ENCODE results near the gene CFAP74.
"Not testable (repeated sequence)": the region's sequence is repeated elsewhere in the genome, so short reads cannot be mapped to it uniquely, and the experiment has no call there.

CFAP74 gene

GRCh38 chr1:1895456-1896336, 107.9 kb downstream of the CFAP74 start:
- DNase-seq (ENCODE audit: low spot score): no peak

- no peak for DNase-seq (ENCODE audit: low spot score)
Measured at GRCh38 chr1:1895060-1895418, 108.5 kb downstream of the CFAP74 start.

DNA sequence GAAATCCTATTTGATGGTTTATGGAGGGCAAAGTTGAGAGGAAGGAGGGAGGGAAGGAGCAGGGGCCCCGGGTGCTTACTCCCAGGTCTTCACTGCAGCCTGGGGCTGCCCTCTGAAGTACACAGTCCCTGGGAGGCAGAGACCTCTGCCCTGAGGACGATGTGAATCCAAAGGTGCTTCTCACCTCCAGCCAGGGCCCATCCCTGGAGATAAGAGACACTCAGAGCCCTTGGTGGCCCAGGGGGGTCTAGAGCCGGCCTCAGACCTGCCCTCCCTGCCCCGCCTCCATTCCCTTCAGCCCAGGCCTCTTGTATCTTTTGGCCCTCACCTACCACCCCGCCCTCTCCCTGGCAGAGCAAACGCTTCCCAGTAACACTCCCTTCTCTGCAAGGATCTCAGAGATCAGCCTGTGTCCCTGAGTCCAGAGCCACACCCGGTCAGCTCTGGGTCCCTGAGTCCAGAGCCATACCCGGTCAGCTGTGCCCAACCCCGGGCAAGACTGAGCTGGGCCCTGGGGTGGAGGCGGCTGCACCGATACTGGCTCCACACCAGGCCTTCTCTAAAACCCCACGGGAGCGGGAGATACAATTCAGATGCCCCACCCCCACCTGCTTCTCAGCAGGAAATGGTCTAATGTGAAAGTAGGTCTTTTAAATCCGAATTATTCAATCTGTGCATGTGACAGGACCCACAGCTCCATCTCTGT, 109.1 kb downstream of the CFAP74 start:
- no peak for DNase-seq (ENCODE audit: low spot score)

GRCh38 chr1:1893997-1894353, 109.6 kb downstream of the CFAP74 start:
- no peak for DNase-seq (ENCODE audit: low spot score)

DNA sequence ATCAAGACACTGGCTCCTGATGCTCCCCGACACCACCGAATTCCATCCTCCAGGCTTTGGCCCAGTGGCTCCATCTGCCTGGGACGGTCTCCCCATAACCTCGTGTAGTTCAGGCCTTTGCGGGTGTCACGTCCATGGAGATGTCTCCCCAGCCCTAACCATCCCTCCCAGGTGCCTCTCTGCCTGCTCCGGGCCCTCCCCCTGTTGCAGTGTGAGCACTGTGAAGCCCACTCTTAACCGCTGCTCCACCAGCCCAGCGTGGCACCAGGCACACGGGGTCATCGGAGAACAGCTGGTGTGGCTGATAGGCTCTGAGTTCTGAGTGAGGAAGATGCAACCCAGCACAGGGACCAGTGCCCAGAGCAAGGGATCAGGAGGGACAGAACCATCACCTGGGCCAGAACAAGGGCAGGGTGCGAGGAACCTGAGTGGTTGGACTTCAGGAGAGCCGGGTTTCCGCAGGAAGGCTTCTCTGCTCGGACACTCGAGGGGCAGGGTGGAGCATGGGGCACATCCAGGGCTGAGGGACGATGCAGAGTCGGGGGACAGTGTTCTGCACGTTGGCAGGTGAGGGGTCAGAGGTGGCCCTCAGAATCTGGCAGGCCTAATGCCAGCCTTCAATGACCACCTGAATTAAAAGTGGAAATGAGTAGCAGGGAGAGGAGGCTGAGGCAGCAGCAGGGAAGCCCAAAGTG, 110.1 kb downstream of the CFAP74 start:
- DNase-seq (ENCODE audit: low spot score): no peak

GRCh38 chr1:1892763-1893120, 110.8 kb downstream of the CFAP74 start:
- no peak for DNase-seq (ENCODE audit: low spot score)

DNA sequence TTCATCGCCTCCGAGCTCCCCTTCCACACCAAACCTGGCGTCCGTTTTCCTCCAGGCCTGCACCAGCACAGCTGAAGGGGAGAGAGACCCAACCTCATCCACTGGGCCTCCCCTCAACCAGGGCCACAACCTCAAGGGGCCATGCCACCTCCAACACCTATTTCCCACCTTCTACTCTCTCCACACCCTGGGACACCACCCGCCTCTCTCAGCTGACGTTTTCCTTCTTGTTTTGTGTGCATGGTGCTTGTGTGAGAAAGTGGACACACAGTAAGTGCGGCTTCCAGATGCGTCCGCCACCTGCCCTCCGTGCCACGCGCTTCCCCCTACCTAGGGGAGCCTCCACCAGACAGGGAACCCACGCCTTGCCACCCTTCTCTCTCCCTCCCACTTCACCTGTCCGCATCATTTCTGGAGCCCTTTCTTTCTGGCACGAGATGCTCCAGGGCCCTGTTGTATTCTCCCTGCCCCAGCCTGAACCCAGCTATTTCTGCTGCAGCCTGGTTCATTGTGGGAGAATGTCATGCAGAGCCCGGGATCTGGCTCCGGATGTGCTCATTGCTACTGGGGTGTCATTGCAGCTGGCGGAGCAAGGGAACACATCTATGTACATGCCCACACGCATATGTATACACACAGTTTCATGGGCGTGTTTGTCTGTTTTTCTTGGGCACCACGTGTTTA, 111.4 kb downstream of the CFAP74 start:
- DNase-seq (ENCODE audit: low spot score): no peak

DNA sequence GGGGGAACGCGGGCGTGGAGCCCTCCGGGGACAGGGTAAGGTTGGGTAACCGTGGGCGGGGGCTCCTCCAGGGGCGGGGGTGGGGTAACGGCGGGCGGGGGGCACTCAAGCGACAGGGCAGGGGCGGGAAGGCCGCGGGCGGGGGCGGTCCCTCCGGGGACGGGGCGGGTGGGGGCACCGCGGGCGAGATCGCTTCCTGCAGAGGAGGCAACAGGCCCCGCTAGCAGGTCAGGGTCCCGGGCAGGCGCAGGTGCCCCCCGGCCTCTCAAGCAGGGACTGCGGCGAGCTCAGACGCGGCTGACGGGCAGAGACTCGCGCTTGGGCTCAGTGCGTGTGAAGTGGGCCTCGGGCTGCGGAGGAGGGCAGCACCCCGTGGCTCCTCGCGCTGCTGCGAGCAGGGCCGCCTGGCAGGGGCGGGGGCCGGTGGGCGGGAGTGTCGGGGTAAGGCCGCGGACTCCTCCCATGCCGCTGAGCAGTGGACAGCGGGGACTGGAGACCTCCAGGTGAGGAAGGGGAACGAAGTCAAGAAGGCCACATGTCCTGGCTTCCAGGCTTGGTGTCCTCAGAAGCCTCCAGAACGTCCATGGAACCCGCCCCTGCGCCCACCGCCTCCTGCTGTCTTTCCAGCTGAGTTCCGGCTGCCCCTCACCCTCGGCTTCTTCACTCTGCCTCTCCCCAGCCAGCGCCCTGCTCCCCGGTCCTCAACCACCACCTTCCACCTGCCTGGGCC, 112.1 kb downstream of the CFAP74 start:
- peak; percentile 93 for DNase-seq (ENCODE audit: low spot score)

DNA sequence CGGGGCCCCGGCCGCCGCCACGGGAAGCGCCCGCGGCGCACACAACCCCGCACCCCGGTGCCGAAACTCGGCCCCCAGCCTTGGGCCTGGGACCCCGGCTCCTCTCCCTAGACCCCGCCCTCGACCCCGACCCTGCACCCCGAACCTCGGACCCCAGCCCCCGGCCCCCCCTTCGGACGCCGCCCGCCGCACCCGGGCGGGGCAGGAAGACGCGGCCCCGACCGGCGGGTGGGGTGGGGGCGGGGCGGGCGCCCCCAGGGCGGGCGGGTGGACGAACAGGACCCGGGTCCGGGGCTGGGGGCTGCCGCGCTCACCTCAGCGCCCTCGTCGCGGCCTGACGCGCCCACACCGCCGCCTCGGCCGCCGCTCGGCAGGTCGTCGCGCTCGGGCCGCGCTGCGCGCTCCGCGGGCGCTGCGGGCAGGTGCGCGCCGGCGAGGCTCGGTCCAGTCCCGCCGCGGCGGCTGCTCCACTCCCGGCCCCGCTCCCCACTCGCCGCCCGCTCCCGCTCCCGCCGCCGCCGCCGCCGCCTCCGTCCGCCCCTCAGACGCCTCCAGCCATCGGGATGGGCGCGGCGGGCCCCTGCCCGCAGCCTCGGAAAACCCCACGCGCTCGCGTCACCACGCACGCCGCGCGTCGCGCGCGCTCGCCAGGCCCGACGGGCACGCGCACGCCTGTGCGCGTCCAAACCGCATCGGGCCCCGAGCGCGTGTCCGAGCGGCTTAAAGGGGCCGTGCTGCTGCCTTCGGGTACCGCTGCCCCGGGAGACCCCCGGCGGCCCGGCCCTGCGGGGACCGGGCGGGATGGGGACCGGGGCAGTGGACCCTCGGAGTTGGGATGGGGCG, 112.9 kb downstream of the CFAP74 start, which contains the start of gene GNB1:
Gene GNB1, minus strand, starts transcription at position 582 of the 843 bp plus-strand sequence. CDS start 65,634 bp downstream, outside the sequence.
- peak; percentile 95 for DNase-seq (ENCODE audit: low spot score)

- no peak for DNase-seq (ENCODE audit: low spot score)
Measured at GRCh38 chr1:1889847-1890505, 113.6 kb downstream of the CFAP74 start.

- no peak for DNase-seq (ENCODE audit: low spot score)
Measured at GRCh38 chr1:1889090-1889750, 114.4 kb downstream of the CFAP74 start.

DNA sequence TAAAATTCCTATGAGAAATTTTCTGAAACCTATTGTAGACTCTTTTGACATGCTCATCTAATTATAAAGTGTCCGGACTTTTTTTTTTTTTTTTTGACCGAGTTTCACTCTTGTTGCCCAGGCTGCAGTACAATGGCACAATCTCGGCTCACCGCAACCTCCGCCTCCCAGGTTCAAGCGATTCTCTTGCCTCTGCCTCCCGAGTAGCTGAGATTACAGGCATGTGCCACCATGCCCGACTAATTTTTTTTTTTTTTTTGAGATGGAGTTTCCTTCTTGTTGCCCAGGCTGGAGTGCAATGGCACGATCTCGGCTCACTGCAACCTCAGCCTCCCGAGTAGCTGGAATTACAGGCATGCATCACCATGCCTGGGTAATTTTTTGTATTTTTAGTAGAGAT, 119.7 kb downstream of the CFAP74 start:
- not testable (repeated sequence) for DNase-seq (ENCODE audit: low spot score)

DNA sequence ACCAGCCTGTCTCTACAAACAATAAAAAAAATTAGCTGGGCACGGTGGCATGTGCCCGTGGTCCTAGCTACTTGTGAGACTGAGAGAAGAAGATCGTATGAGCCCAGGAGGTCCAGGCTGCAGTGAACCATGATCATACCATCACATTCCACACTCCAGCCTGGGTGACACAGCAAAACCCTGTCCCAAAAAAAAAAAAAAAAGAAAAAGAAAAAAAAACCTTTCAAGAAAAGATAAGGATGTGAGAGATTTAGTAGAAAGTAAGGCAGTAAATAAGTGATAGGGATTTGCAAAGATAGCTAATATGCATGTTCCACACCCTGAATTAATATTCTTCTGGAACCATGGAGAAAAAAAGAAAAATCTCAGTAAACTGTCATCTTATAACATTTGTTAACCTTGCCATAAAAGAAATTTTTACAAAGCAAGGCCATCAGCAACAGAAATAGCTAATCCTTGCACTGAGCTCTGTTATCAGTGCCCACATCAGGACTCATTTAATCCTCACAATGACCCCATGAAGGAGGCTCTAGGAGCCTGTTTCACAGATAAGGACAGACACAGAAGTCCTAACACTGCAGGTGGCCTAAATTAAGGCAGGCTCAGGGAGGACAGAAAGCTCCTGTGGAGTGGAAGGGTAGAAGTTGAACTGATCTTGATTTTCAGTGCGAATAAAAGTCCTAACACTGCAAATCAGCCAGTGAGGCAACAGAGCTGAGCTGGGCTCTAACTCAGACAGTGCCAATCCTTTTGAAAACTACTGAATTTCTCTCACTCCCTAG, 120.3 kb downstream of the CFAP74 start:
- DNase-seq (ENCODE audit: low spot score): no peak

DNA sequence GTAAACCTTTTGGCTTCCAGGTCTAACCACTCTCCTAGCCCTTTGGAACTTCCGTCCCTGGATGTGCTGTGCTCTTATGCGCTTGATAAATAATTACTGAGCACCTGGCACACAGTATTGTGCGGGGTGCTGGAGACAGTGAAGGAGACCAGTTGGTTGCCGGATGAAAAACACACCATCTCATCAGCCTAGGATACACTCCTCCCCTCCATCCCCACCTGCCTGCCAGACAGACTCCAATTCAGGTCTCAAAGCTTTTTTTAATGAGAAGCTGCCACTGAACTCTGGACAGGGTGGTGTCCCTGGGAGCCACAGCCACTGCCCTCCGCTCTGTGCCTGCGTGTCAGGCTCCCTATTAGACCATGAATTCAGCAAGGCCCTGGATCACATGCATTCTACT, 121.9 kb downstream of the CFAP74 start:
- no peak for DNase-seq (ENCODE audit: low spot score)

DNA sequence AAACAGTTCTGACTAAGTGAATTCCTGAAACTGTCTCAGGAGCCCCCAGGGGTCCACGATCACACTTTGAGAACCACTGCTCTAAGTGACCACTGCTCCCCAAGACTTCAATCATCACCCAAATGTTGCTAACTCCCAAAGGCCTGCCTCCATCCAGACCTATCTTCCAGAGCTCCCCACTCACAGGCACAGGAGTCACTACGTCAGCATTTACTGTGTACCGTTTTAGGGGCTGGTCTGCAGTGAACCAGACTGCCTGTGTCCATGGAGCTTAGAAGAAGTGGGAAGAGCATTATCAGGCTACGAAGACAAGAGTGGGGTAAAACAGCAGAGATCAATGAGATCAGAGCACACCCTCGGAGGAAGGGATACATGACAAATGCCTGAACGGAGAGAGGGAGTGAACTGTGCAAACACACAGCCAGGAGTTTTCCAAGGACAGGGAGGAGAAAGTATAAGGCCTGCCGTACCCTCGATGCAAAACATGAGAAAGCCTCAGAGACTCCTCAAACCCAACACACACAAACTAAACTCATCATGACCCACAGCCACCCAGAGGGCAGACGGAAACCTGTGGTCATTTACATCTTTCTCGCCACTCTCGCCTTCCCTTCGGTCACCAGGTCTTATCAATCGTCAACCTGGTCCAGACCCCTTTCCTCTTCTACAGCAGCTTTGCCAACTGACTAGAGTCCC, 122.8 kb downstream of the CFAP74 start:
- no peak for DNase-seq (ENCODE audit: low spot score)

GRCh38 chr1:1879942-1880341, 123.6 kb downstream of the CFAP74 start:
- no peak for DNase-seq (ENCODE audit: low spot score)

GRCh38 chr1:1877865-1878436, 125.6 kb downstream of the CFAP74 start:
- no peak for DNase-seq (ENCODE audit: low spot score)

Data from left forelimb (tissue), 1 donor.